GM12892 (cell line): ENCODE data around the gene PSMA5.

Experiments
- DNase-seq: peaks from one replicate; pipeline ENCODE4 v3.0.0; 2011; ENCODE audit not compliant: insufficient read length
- FAIRE-seq: peaks from 2 replicates; lab custom pipeline; 2011; peaks lifted over from hg19 to GRCh38; lab: Jason Lieb, UNC
- POLR2A ChIP-seq: IDR thresholded peaks from 2 replicates; pipeline ENCODE4 v1.6.1; 2011; ENCODE audit warnings: low read depth, low read length, control low read depth
- POLR2AphosphoS5 ChIP-seq: IDR thresholded peaks from 2 replicates; pipeline ENCODE4 v1.6.1; 2011; ENCODE audit warnings: low read depth, low read length, control low read depth
- TAF1 ChIP-seq: IDR thresholded peaks from 2 replicates; pipeline ENCODE4 v1.6.1; 2011; ENCODE audit warnings: low read depth, mild to moderate bottlenecking, control low read depth, low read length, borderline replicate concordance

PSMA5 gene

DNA sequence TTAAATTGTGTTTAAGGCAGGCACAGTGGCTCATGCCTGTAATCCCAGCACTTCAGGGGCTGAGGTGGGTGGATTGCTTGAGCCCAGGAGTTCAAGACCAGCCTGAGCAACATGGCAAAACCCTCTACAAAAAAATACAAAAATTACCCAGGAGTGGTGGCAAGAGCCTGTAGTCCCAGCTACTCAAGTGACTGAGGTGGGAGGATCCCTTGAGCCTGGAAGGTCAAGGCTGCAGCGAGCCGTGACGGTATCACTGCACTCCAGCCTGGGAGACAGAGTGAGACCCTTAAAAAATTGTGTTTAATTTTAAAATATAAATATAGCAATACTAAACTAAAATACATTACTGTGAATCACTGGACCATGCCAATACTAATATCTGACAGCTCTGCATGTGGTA lies 71.3 kb downstream of the PSMA5 start:
- no peak for DNase-seq
- FAIRE-seq = no peak
- TF ChIP-seq TAF1 = no peak
- TF ChIP-seq POLR2AphosphoS5 = no peak
- TF ChIP-seq POLR2A = no peak

DNA sequence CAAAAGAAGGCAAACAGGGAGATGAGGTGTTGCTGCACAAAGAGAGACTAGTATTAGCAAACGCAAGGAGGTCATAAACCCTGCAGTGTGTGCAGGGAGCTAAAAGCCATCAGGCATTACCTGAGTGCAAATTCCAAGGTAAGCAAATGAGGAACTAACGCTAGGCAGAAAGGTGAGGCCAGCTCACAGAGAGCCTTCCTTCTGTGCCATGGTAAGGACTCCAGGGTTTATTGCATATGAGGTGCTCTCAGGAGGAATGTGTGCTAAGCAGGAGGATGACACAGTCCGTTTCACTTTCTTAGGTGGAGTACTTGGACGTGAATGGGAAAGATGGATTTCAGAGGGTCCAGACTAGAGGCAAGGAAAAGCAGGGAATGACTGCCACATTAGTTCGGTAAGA lies 74.8 kb downstream of the PSMA5 start:
- no peak for DNase-seq
- no peak for FAIRE-seq
- no peak for TF ChIP-seq POLR2A
- no peak for TF ChIP-seq TAF1
- TF ChIP-seq POLR2AphosphoS5 = no peak

GRCh38 chr1:109350655-109351054 lies 75.6 kb downstream of the PSMA5 start:
- DNase-seq (no peak), FAIRE-seq (no peak)
- TF ChIP-seq POLR2A (no peak), TAF1 (no peak), POLR2AphosphoS5 (no peak)

DNA sequence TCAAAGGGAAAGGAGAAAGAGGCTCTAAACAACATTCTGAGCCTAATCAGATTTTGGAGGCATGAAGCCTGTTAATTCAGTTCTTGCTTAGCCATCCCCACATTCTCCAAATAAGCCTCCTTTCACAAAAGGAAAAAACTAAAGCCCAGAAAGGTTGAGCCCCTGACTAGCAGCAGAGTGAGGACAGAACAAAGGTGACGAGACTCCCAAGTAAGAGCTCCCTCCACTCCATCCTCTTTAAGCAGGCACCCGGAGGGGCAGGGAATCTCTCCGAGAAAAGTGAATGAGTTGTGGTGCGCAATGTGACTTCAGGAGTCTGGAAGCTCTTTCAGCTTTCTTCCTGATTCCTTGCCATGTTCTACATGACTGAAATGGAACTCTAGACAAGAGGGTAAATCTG lies 76.1 kb downstream of the PSMA5 start:
- TF ChIP-seq POLR2A = no peak
- no peak for TF ChIP-seq TAF1
- TF ChIP-seq POLR2AphosphoS5 = no peak
- DNase-seq = no peak
- FAIRE-seq = no peak
